HG02759 (cell line): Measurements from ENCODE around the gene DKK3.

Source experiments
- ATAC-seq: cut with Tn5 transposase; IDR thresholded peaks from one replicate; pipeline ENCODE4 v1.9.1; 2021; ENCODE audit warnings: mild to moderate bottlenecking, moderate library complexity; ENCODE audit not compliant: unreplicated experiment

DKK3 gene

DNA sequence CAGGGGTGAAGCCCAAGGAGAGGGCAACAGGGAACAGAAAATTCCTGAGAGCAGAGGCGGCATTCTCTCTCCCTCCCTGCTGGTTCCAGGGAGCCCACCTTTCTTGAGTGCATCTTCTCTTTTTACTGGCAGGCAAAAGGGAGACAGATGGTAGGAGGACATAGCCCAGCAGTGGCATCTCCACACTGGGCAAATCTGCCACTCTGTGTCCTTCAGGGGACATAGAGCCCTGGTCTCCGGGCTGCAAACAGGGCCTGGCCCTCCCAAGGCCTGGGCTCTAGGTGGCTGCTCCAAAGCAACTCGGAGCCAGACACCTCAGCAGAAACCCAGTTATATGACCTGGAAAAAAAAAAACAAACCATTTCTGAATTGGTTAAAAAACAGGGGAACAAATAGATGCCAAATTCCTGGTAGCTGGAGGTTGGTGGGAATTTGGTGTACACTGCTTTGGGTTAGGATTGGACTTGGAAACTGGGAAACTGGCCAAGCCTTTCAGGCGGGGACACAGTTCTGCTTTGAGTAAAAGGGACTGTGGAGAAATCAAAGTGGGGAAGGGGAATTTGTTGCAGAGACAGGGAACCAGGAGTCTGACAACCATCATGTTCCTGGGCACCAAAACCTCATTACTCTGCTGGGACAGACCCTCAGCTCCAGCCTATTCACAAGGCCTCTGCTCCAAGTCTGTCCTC lies 23.6 kb upstream of the DKK3 start:
- ATAC-seq: no peak

DNA sequence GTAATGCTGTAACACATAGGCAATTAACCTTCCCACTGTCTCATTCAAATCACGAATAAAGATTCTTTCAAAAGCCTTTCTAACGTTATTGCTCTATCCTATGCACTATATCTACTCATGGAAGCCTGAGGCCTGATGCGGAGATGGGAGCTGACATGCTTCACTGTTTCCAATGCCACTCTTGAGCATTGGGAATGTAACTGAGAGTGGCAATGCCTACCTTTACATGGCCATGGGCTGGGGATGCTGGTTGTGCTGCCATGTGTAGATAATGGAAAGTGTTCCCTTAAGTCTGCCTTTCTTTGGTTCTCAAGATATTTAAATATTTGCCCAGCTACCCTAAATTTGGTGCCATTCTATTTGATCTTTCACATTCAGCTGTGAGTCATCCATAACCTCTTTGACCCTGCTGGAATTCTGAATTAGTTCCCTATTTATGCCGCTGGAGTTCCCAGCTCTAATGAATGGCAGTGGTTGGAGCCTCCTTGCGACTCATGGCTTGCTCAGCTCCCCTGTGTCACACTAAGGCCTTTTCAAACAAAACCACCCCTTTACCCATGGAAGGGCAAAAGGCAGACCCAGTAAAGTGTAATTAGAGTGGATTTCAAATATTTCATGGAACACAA lies 21.4 kb upstream of the DKK3 start:
- no peak for ATAC-seq

DNA sequence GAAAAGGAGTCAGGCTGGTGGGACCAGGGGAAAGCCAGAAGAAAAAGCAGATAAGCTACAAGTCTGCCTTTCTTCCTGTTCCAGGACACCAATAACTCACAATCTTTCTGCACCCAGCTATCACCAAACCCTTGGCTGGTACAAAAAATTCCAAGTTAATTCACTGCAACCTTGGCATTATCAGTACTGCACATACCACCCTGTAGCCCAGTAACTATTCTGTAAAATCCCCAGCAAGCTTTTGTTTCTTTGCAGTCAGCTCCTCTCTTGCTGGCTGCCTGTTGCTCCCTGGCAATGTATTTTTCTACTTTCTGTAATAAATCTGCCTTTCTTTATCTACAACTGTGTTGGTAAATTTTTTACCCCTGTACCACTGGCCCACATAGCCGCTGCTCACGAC lies 20.7 kb upstream of the DKK3 start:
- no peak for ATAC-seq

GRCh38 chr11:12028303-12028702 lies 19.9 kb upstream of the DKK3 start:
- ATAC-seq: no peak

DNA sequence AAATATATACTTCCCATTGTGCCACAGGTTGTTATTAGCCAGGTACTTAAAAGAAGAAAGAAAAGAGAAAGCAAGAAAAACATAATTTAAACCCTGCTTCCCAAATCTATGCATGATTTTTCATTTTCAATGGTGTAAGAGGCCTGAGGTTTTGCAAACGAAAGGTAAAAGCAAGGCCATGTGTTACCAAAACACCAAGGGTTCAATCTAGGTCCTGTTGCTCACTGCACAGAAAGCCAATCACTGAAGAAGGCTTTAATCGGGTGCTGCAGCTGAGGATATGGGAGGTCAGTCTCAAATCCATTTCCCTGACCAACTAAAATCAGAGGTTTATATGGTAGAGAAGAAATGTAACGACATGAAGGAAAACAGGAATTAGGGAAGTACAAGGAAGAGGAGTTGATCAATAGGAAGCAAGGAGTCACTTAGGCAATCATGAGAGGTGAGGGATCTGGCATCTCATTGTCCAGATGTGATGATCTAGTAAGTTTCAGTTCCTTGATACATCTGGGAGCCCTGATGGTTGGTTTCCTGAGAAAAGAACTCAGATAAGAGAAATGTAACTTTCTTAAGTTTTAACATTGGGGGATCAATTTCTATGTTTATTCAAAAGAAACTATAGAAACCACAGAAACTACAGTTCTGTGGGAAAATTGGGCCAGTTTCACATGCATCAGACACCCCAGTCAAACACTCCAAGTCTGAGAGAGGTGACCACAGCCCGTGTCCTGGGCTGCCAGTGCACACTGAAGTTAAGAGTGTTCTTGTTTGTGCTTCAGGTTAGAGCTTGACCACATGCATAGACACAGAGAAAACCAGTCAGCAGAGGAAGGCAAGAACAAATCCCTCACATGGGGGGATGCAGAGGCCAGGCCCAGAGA lies 18.1 kb upstream of the DKK3 start:
- no peak for ATAC-seq

DNA sequence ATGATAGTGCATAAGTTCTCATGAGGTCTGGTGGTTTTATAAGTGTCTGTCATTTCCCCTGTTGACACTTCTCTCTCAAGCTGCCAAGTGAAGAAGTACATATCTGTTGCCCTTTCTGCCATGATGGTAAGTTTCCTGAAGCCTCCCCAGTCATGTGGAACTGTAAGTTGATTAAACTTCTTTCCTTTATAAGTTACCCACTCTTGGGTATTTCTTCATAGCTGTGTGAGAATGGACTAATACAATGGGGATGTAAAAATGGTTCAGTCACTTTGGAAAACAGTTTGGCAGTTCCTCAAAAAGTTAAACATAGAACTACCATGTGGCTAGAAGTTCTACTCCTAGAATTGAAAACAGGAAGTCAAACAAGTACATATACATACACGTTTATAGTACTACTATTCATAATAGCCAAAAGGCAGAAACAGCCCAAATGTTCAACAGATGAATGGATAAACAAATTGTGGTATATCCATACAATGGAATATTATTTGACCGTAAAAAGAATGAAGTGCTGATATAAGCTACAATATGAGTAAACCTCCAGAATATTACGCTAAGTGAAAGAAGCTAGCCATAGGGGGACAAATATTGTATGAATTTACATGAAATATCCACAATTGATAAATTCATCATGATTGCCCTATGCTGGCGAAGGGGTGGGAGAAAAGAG lies 16.0 kb upstream of the DKK3 start:
- ATAC-seq: no peak

DNA sequence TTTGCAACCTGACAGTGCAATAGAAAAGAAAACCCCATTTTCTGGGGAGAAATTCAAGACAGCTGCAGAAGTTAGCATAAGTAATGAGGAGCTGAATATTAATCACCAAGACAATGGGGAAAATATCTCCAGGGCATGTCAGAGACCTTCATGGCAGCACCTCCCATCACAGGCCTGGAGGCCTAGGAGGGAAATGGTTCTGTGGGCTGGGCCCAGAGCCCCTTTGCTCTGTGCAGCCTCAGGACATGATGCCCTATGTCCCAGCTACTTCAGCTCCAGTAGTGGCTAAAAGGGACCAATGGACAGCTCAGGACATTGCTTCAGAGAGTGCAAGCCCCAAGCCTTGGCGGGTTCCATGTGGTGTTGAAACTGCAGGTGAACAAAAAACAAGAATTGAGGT lies 14.6 kb upstream of the DKK3 start:
- ATAC-seq: no peak

- no peak for ATAC-seq
Observed at GRCh38 chr11:12020546-12020945, 12.1 kb upstream of the DKK3 start.

GRCh38 chr11:12019866-12020416 lies 11.5 kb upstream of the DKK3 start:
- ATAC-seq: no peak

DNA sequence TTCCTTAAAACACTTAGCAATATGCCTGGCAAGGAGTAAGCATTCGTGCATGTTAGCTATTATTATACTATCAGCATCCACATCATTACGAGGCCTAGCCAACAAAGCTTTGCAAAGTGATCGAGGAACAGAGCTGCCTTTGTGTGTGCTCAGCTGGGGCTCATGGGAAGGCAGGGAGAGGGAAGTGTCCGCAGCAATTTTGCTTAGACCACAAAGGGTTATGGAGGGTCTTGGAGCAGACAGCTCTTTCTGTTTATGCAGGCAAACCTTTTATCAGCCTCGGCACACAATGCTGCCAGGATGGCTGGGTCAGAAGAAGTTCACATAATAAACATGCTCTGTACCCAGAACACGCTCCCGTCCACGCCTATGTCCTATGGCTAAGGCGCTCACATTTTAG lies 10.9 kb upstream of the DKK3 start:
- ATAC-seq: no peak

GRCh38 chr11:12017865-12018453 lies 9.5 kb upstream of the DKK3 start:
- ATAC-seq: no peak

- no peak for ATAC-seq
Observed at GRCh38 chr11:12017243-12017678, 8.8 kb upstream of the DKK3 start.

- ATAC-seq: no peak
Observed at GRCh38 chr11:12016246-12016645, 7.8 kb upstream of the DKK3 start.

GRCh38 chr11:12015486-12015885 lies 7.1 kb upstream of the DKK3 start:
- no peak for ATAC-seq

DNA sequence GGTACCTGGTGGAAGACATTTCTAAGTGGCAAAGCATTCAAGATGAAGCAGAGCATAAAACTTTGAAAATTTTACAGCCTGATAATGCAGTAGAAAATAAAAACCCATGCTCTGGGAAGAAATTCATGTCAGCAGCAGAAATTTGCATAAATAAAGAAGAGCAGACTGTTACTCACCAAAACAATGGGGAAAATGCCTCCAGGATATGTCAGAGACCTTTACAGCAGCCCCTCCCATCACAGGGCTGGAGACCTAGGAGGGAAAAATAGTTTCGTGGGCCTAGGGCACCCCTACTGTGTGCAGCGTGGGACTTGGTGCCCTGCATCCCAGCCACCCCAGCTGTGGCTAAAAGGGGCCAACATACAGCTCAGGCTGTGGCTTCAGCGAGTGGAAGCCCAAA lies 5.4 kb upstream of the DKK3 start:
- ATAC-seq: no peak

DNA sequence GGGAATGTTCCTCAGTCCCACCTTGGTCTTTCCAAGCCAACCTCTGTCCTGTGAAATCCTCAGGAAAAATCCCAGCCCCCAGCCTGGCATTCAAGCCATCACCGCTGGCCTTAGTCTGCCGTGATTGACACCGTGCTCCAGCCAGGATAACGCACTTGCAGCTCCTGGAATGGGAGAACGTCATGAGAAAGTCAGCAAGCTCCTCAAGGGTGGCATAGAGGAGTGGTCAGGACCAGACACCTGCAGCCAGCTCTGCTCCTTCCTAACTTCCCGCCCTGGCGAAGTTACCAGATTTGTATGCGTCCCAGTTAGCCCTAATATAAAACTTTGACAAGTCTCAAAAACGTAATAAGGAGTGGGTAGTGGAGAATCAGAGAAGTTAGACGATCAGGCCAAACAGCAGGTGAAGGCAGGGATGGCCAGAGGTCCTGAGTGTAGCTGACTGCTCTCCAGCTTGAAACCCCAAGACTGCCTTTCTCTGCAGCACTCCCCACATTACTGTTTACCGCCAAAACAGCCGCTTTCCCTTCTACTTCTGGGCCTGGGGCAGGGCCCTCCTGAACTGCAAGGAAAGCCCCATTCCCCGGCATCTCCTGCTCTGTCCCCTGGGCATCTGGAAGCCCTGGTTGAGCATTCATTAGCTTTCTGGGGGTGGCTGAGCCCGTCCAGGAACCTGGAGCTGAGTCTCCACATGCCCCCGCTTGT lies 1.3 kb upstream of the DKK3 start:
- no peak for ATAC-seq

DNA sequence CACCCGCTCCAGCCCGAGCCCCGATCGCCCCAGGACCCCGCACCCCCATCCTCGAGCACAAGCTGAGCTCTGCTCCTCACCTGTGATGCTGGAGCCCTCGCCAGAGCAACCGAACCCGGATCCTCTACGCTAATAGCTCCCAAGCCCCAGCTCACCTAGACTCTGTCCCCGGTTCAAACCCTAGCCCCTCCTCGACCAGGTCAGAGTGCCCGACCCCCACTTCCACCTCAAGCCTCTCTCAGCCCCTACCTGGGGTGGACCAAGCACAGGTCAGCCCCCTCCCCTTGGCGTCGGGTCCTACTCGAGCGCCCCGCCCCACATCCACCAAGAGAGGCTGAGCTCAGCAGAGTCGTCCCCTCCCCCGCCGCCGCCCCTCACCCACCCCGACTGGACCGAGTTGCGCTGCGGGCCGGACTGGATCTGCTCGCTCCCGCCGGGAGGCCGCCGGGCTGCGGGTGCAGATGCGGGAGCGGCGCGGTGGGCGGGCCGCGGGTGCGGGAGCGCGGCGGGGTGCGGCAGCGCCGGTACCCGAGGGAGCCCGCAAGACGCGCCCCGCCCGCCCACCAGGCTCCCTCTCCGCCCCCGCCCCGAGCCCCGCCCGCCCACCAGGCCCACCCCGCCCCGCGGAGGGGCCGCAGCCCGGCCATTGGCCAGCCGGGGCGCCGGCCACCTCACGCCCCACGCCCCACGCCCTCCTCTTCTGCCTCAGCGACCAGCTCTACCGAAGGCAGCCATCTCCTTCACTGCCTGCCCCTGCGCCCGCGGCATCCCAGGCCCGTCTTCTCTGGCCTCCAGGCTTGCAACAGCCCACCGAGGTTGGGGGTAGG lies 577 bp upstream of the DKK3 start:
- ATAC-seq: no peak

DNA sequence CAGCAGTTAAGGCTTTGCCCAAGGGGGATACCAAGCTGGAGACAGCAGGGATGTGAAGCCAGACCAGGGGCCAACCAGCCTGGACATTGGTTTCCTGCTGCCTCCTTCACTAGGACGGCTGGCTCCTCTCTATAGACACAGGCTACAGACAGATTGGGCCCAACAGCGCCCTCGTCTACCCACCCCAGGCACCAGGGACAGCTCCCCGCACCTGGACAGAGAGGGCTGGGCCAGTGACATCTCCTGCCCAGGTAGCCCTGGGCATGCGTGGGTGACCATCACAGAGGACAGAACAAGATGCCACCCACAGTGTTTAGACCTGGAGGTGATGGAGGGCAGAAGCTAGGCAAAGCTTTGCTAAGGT lies 1.2 kb downstream of the DKK3 start:
- no peak for ATAC-seq

DNA sequence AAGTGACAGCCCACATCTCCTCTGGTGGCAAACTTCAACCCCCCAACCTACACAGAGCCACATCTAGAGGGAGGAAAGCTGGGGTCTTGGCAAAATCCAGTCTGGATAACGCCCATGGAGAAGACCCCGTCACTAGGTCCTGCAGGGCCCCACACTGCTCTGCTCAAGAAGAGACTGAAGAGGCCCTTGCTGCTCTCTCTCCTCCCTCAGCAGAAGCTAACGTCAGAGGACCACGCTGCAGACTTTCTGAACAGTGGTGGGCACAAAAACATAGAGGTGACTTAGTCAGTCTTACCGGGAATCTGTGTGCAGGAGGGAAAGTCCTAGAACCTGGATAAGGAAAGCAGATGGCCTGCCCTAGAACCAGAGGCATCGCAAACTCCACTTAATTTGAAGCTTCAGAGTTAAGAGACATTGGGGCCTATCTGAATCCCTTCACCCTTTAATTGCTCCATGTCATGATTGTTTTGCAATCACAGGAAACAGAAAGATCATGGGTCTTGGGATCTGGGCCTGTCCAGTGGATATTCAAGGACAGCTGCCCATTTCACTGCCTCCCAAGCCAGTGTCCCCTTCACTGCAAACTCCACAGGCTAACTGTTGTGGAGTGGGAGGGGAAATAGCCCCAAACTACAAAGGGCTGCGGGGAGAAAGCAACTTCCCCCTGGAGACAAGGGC lies 1.7 kb downstream of the DKK3 start:
- no peak for ATAC-seq
